GM10266 (cell line): ENCODE results near the gene PPP4R1.

Experiments
- DNase-seq: peaks from one replicate; pipeline ENCODE4 v3.0.0; 2012; ENCODE audit errors: extremely low spot score
- TF ChIP-seq, protein P1 (sequence below): IDR thresholded peaks from 2 replicates; pipeline ENCODE4 v1.5.1; 2012; ENCODE audit warnings: mild to moderate bottlenecking, low read depth; ENCODE audit not compliant: control insufficient read depth, insufficient read depth; ENCODE audit errors: missing control alignments

Gene PPP4R1

DNA sequence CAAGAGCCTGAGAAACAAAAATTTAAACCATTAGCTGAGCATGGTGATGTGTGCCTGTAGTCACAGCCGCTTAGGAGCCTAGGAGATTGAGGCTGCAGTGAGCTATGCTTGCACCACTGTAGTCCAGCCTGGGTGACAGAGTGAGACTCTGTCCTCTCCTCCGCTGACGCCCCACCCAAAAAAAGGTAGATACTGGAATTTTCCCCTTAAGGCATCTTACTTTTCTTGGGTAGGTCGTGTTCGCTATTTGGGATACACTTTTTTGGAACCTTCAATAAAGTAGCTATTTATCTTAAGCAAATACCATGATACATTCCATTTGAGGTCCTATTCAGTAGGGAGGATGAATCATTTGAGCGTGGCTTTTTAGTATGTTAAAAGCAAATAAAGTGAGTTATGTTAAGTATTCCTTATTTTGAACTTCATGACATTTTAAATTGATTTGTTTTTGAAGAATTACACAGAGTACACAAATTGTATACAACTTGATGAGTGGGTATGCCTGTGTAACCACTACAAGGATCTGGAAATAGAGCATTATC, 100.3 kb downstream of the PPP4R1 start:
- TF ChIP-seq, protein P1, sequence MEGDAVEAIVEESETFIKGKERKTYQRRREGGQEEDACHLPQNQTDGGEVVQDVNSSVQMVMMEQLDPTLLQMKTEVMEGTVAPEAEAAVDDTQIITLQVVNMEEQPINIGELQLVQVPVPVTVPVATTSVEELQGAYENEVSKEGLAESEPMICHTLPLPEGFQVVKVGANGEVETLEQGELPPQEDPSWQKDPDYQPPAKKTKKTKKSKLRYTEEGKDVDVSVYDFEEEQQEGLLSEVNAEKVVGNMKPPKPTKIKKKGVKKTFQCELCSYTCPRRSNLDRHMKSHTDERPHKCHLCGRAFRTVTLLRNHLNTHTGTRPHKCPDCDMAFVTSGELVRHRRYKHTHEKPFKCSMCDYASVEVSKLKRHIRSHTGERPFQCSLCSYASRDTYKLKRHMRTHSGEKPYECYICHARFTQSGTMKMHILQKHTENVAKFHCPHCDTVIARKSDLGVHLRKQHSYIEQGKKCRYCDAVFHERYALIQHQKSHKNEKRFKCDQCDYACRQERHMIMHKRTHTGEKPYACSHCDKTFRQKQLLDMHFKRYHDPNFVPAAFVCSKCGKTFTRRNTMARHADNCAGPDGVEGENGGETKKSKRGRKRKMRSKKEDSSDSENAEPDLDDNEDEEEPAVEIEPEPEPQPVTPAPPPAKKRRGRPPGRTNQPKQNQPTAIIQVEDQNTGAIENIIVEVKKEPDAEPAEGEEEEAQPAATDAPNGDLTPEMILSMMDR, result no peak
- DNase-seq, result no peak

DNA sequence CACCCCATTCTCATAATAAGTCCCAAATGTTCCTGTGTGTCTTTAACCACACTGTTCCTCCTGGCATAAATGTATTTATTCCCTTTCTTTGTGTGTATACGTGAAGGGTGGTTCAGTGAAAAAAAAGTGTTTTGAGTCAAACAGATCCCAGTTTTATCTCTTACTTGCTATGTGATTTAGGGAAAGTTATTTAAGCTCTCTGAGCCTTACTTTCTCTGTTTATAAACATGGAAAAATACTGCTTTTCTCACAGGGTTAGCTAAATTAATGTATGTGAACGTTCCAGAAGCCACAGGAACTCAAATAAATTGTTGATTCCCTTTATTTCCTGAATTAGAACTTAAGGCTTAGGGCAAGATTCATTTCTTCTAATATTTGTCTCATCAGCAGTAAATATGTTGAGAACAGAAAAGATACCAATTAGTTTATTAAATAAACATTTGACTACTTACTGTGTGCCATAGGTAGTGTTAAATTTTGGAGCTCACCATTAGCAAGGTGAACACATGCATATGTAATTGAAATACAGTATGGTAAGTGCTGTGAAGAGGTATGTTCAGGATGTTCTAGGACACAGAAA, 105.8 kb downstream of the PPP4R1 start:
- TF ChIP-seq, protein P1, result no peak
- no peak for DNase-seq

DNA sequence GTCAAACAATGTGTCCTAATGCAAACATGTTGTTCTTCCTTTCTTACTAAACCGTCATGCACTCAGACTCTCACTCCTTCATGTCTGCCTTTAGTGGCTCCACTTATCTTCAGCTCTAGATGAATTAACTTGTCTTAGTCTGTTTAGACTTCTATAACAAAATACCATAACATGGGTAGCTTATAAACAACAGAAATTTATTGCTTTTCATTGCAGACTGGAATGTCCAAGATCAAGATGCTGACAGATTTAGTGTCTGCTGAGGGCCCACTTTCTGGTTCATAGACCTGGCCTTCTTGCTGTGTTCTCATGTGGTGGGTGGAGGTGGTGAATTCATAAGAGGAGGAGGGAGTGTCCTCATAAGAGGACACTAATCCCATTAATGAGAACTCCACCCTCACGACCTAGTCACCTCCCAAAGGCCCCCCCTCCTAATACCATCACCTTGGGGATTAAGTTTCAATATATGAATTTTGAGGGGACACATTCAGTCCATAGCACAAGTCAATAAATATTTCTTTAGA, 106.7 kb downstream of the PPP4R1 start:
- TF ChIP-seq, protein P1, result no peak
- DNase-seq, result no peak

DNA sequence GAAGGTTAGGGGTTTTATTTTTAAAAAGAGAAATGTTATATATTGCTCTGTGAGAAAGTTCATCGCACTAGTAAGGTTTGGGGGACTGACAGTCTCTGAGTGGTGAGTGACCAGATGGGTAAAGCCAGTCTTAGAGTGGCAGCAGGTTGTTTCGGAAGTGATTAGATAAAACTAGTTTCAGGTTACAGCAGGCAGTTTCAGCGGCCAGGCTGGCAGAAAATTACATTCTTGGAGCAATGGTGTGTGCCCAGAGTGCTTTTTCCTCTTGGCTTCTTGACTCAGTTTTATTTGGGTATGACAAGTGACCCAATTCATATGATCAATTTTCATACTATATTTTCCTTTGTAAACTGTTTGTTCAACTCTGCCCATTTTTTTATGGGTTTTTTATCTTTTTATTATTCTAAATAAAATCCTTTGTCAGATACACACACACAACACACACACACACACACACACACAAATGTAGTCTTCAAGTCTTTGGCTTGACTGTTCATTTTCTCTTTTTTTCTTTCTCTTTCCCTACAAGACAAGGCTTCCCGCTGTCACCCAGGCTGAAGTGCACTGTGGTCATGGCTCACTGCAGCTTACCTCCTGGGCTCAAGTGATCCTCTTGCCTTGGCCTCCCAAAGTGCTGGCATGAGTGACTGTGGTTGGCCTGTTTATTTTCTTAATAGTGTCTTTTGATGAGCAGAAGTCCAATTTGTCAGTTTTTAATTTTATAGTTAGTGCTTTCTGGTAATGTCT, 108.1 kb downstream of the PPP4R1 start:
- DNase-seq, result no peak

More for the DNA sequence above, 108.1 kb downstream of the PPP4R1 start:
- TF ChIP-seq, protein P1, result no peak
